IPS-NIHi11 (cell line): ENCODE measurements around the gene MLLT3.

Source experiments
- DNase-seq: peaks from one replicate; pipeline ENCODE4 v3.0.0; 2012; ENCODE audit warnings: mixed read lengths, low spot score

The MLLT3 gene

DNA sequence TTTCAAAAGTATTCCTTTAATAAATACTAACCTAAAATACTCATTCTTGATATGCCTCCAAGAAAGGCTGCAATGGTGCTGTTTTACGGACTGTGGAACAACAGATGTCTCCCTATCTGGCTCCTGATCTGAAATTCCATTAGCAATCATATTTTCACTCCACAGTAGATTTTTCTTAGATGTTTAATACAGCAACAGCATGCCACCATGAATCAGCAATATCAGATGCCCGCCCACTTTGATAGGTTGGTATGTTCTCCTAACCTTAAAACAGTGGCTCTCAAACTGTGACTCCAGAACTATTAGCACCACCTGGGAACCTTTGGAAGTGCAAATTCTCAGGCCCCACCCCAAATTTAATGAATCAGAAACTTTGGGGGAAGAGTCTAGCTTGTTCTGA lies 110.2 kb downstream of the MLLT3 start:
- no peak for DNase-seq

DNA sequence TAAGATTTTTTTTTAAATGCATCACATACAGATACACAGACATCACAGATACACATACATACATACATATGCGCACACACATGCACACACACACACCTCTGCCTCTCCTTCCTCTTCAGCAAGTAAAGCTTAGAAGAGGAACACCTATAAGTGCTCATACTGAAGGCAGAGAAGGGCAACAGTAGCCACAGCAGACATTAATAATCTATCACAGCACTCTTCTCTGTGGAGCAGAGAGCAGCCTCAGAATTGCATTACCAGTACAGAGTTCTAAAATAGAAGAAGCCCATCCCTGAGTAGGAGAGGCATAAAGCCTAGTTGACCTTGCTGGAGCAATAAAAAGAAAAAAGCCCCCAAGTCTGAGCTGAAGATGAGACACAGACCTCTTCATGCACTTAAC lies 110.6 kb downstream of the MLLT3 start:
- no peak for DNase-seq

DNA sequence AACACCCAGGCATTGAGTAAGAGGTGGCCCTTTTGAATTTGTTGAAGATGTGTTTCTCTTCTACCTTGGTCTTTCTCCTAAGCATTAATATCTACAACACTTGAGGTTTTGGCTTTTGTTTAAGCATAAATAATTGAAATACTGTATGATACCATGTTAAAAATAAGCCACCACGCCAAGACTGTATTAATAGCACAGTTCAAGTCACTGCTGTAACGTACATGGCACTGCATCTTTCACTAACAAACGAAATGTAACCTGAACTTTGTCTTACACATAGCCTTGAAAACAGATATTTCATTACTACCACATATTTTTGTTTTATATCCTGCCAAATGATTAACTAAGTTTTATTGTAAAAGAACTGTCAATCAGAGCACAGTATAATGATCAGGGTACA lies 112.8 kb downstream of the MLLT3 start:
- DNase-seq: no peak

DNA sequence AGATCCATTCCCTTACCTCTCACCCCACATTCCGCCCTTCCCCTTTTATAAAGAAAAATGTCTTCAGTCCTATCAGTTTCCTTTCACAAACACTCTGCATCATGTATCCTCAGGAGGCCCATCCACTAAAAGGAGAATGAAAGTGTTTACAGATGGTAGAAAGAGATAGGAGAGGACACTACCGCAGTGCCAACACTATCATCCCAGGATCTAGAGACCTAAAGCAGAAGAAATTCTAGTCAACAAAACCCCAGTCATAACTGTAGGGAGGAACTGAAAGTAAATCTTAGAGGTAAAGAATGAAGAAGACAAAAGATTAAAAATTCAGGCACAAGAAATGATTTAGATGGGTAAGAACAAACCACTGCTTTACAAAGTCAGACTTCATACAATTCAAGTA lies 114.1 kb downstream of the MLLT3 start:
- no peak for DNase-seq

DNA sequence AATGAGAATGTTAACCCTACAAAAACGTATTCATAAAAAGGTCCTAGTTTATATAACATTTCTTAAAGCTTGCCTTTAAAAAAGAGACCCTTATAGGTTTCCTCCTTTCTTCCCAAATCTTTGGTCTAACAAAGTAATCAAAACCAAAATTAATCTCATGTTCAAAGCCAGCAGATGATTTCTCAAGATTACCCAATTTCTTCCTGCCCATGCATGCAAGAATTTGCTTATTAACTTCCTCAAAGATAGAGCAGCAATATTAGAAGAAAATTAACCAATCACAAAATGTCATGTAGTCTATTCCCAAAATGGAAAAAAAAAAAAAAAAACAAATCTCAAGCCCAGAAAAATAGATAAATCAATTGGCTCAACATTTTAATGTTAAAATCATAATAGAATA lies 114.9 kb downstream of the MLLT3 start:
- no peak for DNase-seq

DNA sequence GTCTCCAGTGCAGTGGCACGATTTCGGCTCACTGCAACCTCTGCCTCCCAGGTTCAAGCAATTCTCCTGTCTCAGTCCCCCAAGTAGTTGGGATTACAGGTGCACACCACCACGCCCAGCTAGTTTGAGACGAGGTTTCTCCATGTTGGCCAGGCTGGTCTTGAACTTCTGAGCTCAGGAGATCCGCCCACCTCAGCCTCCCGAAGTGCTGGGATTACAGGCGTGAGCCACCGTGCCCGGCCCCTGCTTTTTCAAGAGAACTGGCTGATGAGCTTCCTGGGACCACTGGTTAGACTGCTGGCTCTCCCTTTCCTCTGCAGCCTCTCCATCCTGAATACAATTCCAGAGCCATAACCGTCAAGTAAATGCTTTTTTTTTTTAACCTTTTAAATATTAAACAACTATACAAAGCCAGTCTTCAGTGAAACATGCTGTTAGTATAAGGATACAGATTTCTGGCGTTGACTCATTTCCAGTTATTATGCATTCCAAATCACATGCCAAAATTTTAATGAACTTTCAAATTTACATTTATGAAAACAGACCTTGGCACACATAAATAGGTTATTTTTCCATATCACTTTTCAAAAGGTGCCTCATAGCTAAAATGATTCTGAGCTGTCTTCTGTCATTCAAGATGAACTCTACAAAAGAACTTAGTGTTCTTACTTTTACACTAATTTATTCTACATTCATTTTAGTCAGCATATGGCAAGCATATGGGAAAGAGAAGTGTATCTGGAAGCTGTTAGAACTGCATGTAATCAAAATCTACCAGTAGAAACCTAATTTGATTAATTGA lies 116.0 kb downstream of the MLLT3 start:
- DNase-seq: no peak

DNA sequence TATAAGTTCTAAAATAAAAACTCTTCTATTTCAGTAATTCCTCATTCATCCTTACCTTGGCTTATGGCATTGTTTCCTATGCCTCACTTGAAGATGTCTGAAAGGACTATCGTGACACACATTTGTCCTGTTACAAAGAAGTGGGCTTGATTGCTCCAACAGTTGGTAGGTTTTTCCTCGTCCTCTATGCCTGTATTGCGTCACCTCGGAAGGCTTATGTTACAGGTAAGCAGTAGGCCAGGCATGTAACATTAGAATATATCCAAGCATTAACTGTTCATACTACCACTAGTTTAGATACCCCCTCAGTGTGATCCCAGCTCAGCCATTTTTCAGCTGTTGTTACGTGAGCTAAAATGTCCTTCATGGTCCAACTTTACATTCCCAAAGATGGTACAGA lies 116.7 kb downstream of the MLLT3 start:
- no peak for DNase-seq

DNA sequence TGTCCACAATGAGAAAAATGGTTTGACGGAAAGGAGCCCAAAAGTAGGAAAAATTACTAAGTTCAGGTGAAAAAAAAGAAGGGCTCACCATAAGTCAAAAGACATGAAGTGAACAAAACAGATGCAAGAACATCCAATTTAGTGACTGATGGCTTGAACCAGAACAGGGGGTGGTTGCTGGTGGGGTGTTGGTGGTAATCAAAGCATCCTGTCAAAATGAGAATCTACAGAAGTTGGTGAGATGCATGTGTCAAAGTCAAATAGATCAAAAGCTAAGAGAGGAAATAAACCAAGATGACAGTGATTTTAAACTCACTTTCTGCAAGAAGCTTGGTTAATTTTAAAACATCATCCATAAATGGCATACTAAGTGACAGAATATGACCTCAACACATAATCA lies 117.4 kb downstream of the MLLT3 start:
- DNase-seq: no peak

DNA sequence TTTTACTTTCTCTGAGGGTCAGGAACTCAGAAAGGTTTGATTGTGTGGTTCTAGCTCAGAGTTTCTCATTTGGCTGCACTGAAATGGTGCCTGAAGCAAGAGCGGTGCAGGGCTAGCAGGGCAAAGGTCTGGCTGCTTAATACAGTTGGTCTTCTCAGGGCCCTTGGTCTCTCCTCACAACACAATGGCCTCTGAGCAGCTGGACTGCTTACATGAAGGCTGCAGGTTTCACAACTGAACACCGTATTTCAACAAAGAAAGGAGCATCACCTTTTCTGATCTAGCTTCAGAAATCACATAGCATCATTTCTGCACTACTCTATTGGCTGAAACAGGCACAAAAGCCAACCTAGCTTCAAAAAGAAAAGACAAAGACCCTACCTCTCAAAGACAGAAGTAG lies 122.2 kb downstream of the MLLT3 start:
- no peak for DNase-seq

DNA sequence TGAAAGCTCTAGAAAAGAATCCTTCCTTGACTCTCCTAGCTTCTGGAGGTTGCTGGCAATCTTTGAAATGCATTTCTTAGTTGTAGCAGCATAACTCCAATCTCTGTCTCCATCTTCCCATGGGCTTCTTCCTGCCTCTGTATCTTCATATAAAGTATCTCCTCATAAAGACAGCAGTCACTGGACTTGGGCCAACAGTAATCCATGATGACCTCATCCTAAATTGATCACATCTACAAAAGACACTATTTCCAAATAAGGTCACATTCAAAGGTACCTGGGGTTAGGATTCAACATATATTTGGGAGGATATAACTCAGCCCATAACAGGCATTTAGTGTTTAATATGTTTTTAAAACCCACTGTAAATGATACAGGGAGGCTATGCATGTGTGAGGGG lies 123.3 kb downstream of the MLLT3 start:
- no peak for DNase-seq

DNA sequence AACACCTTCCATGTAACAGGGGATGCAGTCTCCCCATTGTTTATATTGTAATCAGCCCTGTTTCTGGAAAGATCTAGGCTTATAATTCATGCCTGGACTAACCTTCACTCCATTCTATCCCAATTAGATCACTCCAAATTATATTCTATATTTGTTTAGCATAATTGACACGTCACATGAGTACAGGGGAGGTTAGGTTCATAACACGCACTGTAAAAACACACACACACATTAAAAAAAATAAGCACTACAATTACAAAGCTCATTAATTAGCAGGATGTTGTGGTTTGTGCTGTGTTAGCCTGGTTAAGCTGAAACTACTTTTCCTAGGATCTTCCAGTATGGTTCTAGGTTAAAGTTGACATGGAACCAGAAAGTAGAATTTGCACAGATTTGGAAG lies 126.0 kb downstream of the MLLT3 start:
- no peak for DNase-seq

DNA sequence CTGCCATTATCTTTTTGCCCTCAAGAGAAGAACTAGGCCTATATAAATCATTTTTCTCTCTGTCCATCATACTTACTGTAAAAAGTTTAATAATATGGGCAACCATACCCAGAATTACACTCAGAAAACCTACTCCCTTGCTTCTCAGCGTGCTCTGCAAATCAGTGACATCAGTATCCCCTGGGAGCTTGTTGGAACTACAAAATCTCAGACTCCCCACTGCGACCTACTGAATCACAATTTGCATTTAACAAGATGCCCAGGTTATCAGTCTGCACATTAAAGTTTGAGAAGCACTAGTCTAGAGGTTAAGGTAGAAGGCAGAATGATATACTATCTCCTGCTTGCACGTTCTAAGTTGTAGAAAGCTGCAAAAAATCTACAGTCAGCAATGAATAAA lies 127.2 kb downstream of the MLLT3 start:
- DNase-seq: no peak

DNA sequence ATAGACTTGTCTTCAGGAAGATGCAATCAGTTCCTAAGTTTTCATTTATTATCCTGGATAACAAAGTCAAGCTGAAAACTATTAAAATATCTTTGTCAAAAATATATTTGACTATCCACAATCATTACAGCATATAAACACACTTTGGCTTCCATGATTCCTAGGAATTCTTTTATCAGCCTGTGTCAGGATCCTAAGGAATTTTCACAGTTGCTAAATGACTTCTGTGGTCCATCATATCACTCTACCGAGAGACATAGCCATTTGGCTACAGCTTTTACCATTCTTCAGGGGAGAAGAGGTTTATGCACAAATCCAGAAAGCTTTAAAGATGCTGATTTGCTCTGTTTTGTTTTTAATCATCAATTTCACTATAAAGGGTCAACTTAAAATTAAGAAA lies 128.3 kb downstream of the MLLT3 start:
- no peak for DNase-seq

DNA sequence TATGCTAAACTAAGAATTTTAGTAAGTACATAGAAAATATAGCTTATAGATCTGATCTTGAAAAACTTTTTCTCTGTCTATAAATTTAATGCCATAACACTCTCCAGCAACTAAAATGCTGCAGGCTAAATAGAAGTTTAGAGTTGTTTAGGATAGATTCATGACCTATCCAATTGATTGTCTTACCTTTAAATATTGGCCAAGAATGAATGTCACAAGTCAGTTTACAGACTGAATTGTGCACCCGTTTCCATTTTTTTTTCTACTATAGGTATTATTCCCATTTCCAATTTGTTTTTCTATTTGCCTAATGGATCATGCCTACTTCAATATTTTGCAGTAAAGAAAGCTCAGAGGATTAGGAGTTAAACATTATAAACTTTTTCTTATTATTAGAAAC lies 129.5 kb downstream of the MLLT3 start:
- DNase-seq: no peak

DNA sequence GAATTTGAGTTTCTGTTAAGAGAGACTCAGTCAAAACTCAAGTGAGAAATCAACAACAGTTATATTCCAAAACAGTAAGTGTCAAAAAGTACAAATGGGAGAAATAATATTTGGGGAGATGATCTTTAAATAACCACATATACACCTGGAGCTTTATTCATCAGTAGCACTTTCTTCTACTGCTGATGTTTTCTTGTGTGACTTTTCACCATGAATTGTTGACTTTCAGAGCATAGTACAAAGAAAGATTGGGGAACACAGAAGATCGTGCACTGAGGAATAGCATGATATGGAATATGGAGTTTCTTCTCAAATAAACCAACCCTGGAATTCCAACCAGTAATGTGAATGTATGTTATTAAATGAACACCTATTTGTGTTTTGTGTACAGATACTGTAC lies 130.7 kb downstream of the MLLT3 start:
- DNase-seq: no peak

DNA sequence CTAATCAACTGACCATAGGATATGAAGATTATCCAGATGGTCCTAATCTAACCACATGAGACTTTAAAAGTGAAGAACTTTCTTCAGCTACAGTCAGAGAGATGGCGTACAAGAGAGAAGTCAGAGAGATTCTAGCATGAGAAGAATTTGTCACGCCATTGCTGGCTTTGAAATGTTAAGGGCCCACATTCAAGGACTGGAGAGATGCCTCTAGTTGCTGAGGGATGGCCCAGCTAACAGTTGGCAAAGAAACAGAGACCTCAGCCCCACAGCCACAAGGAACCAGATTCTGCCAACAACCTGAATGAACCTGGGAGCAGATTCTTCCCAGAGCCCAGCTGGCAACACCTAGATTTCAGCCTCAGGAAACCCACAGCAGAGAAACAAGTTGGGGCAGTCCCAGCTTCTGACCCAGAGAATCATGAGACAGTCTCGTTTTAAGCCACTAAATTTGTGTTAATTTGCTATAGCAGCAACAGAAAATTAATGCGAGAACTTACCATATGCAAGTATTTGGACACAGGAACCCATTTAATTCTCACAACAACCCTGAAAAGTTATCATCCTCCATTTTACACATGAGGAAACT lies 132.0 kb downstream of the MLLT3 start:
- DNase-seq: no peak

DNA sequence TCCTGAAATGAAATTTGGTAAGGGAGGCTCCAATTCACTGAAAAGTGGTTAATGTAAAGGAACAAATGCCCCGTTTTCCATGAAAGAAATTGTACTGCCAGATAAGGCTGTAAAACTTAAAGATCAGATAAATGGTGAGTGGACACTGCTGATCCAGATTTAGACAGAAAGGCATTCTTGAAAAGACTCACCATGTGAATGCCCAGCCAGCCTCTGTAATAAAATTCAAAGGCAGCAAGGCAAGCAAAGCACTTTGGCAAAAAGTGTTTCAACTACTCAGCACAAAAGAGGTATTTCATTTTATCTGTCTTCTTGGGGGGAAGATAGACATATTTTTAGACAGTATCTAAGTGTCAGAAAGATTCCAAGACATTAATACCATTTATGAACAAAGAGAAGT lies 133.6 kb downstream of the MLLT3 start:
- no peak for DNase-seq

DNA sequence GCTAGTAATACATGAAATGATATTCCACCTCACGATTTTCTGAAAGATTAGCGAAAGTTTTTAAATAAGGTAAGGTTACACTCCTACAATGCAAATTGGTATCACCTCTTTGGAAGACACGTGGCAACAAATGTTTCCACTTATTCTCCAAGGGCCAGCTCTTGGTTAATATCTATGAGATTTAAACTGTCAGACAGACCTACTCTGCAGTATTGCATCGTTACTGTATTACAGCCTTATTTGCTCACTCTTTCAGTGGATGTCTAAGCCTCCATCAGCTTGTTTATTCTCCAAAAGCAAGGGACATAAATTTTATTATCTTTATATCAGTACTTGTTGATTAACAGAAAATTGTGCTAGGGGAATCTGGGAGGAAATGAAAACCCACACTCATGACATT lies 135.7 kb downstream of the MLLT3 start:
- no peak for DNase-seq

DNA sequence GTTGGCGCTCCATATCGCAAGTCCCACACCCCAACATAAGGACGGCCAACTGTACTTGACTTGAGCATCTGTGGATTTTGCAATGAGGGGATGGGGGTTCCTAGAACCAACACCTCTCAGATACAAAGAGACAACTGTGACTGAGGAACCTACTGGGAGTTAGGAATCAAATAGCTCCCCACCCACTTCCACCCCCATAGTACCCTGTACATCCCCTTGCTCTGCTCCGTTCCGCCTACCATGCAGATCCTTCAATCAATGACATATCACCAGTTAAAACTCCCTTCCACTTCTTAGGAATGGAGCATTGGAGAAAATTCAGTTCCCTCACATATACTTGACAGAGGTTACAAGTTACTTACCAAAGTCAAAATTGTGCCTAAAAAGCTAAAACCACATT lies 140.9 kb downstream of the MLLT3 start:
- DNase-seq: no peak

DNA sequence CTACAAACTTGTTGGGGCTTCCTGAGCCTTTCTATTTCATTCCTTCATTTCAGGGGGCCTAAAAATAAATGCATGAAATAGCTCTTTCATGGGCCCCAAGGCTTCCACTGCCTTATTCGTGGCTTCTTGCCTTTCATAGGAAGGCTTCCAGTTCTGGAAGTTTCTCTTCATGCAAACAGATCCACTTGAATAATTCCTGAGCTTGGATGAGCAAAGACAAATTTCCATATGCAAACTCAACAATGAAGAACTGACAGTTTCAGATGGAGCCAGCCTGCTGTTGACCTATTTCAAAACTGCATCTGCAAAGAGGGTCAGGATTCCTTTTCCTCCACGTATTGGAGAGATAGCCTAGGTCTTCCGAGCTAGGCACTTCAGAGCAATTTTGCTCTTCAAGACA lies 142.1 kb downstream of the MLLT3 start:
- no peak for DNase-seq

DNA sequence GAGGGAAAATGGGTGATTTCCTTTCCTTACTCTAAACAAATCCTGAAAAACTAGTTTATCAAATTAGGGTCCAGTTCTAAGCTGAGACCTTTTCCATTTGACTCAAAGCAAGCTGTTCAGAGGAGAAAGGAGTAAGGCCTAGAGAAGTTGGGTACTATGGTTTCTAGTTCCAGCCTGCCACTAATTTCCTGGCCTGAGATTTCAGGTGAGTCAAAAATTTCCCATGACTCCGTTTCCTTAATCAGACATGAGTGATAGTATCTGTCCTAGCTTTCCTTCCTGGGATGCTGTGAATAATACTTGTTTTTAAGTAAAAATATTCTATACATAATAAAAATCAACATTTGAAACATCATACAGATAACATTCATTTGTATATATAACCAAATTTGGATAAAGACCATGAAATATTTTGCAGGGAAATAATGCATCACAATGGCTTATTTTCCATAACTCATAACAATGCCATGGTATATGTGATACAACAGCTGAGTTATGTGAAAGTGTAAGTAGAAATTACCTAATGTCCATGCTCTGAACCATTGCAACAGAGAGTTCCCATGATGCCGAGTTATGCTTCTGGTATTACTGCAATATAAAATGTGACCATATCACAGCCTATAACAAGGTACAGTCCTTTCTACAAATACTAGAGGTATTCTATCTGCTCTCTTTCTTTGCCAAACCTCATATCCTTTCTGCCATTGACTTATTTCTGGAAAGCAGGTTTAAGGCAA lies 142.7 kb downstream of the MLLT3 start:
- DNase-seq: no peak

DNA sequence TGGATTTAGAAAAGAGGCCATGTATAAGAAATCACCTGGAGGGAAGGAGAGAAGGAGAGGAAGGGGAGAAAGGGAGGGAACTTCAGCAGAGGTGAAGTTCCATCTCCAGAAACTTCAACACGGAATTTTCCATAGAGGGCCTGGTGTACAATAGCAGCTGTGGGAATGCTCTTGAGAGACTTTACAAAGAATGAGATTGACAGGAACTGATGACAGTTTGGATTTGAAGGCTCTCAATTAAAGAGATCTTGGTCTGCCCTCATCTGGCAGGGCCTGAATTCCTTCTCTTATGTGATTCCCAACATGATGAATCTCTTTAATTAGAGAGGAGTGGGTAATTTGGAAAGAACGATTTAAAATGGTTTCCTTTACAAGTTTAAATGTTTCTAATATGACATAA lies 143.5 kb downstream of the MLLT3 start:
- no peak for DNase-seq

DNA sequence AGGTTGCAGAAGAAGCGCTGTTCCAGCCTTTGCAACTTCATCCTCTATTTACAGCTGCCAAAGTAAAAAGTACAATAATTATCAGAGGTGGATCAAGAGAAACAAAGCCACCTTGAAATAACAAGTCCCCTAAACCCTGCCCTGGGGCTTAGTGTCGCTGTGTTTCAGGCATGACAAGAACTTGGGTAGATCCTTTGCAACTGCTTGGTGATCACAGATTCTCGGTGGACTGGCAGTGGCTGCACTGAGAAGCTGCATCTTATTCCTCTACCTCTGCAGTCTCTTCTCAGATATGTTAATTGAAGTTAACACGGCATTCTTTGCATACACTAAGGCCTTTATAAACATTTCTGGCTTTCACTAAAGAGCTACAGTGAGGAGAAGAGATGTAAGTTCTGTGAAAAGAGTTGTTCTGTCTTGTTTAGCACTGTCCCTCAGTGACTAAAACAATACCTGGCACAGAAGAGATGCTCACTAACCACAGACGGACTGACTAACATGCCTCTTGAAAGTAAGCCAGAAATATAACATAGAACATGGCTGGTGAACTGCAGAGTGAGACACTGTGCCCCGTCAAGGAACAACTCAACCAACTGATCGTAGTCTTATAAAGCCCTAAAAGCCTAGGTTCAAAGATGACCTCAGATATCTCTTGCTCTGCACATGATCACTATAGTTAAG lies 144.2 kb downstream of the MLLT3 start:
- DNase-seq: no peak
